ENCODE data around the gene OR7C2. TPM values are rescaled to one million over a fixed set of nuclear protein-coding genes. Genes with fewer than 3 reads are reported as not detected.

The OR7C2 gene
- total and polyA plus RNA-seq, 2 of the 8 experiments (the other 6 are each of a cell fraction or from before 2014, with no cell fraction given): not detected

DNA sequence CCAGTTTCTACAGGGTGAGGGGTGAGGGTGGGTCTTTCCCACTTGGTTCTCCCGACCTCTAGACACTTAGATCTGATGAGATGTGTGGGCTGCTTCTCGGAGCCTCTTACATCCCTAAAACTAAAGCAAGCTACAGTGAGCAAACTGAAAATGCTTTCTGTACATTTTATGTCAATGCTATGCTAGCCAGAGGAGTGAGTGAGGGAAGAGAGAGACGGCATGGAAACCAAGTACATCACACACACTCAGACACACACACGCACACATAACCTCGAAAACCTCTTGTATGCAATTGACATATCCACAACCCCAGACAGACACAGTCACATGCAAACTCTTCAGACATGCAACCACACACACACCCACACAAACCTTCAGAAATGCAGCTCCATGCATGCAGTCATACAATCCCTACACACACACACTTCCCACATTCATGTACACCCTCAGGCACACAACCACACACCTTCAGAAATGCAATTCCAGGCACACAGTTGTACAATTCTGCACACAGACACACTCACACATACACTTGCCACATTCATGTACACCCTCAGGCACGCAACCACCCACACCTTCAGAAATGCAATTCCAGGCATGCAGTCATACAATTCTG, 37.0 kb downstream of the OR7C2 start:
- Histone ChIP-seq H3K14ac (ENCODE audit: insufficient read length) (peak overlapping the region; percentile 52), H3K23ac (ENCODE audit: insufficient read length) (peak overlapping the region; percentile 89), H3K56ac (replicated peaks; ENCODE audit: insufficient read length, low read depth, low read length) (peak overlapping the region; percentile 77), H3K36me3 (ENCODE audit: control insufficient read depth in 2 of 4, insufficient read depth in 4 of 4, low read length in 3 of 4) (no peaks in the 10 kb centered on the region), H3K9ac (replicated peaks in 1 of 4; ENCODE audit: extremely low read depth in 1 of 4, low read depth in 3 of 4, low read length in 3 of 4) (no peak overlapping the region), H2AFZ (ENCODE audit: low read length) (no peak overlapping the region), H3K4me1 (replicated peaks in 1 of 4; ENCODE audit: control insufficient read depth in 3 of 4, insufficient read depth in 4 of 4, low read length in 3 of 4) (peaks cover 0 to 7% (median 3%) of the 10 kb centered on the region in 4 experiments; a peak in 3 of 7 replicates), H3K23me2 (ENCODE audit: low read depth, low read length) (peaks cover 12% of the 10 kb centered on the region), H2AK5ac (ENCODE audit: low read depth, low read length) (no peak overlapping the region; the same call in 1 of the 2 replicates), H2BK120ac (replicated peaks; ENCODE audit: low read depth, low read length) (no peak overlapping the region), H4K5ac (ENCODE audit: insufficient read length, low read depth, low read length) (no peak overlapping the region), H2BK12ac (ENCODE audit: low read depth, low read length) (0 out of 2 replicates have a peak overlapping the region, but pooled peaks have one; percentile 2), H3K79me2 (ENCODE audit: control insufficient read depth in 1 of 2, insufficient read depth in 2 of 2, low read length in 2 of 2) (0 out of 4 replicates have a peak, but pooled peaks cover 0 to 4% of the 10 kb centered on the region in 2 experiments), H3K79me1 (ENCODE audit: low read depth, low read length) (no peaks in the 10 kb centered on the region), H2BK20ac (ENCODE audit: low read length) (no peak overlapping the region), H3K27me3 (replicated peaks in 1 of 4; ENCODE audit: control insufficient read depth in 3 of 4, extremely low read depth in 1 of 4, insufficient read depth in 3 of 4, low read length in 3 of 4) (peaks cover 0 to 7% (median 0%) of the 10 kb centered on the region in 4 experiments; a peak in 3 of 7 replicates), H3K18ac (ENCODE audit: extremely low read depth, low read length) (no peak overlapping the region; the same call in 1 of the 2 replicates), H3K9me3 (ENCODE audit: insufficient read depth in 2 of 2, low read depth in 1 of 2, low read length in 1 of 2) (no peaks in the 10 kb centered on the region), H3K4ac (replicated peaks; ENCODE audit: insufficient read length, low read depth, low read length) (peak overlapping the region; percentile 57), H3K27ac (ENCODE audit: low read depth, low read length) (no peak overlapping the region), H4K91ac (replicated peaks; ENCODE audit: insufficient read length, low read length) (peak overlapping the region; percentile 60), H3K4me3 (ENCODE audit: extremely low read depth in 1 of 4, insufficient read depth in 2 of 4, low read depth in 3 of 4, low read length in 4 of 4) (peak overlapping the region; percentile 69 to 86 (median 76); a peak in 5 of 8 replicates), H4K8ac (ENCODE audit: extremely low read depth, insufficient read depth, low read length) (no peak overlapping the region), H3K4me2 (ENCODE audit: insufficient read depth in 1 of 2, low read depth in 2 of 2, low read length in 2 of 2) (peak overlapping the region; percentile 82 to 93), H4K20me1 (replicated peaks in 1 of 2; ENCODE audit: control insufficient read depth in 1 of 2, insufficient read depth in 2 of 2, low read length in 2 of 2) (peaks cover 0 to 6% of the 10 kb centered on the region in 2 experiments), H2BK5ac (ENCODE audit: low read depth, low read length) (no peak overlapping the region), H2BK15ac (ENCODE audit: low read length) (peak overlapping the region; percentile 92)
- WGBS, 2 experiments (ENCODE audit: extremely low coverage in 1 of 2, insufficient coverage in 1 of 2, insufficient read length in 1 of 2, insufficient replicate concordance in 2 of 2, low coverage in 1 of 2, low lambda C conversion rate in 2 of 2, missing lambda C conversion rate in 1 of 2): 84% methylated on average over 6 of the region's 6 CpGs; no CpG with 5 or more reads in 1 of the 2 experiments
- DNase-seq (ENCODE audit: low read depth in 1 of 2, low spot score in 2 of 2) (no peak), FAIRE-seq (no peak)
- ChIA-PET POLR2A (ENCODE audit: partially characterized antibody) (interaction anchor here (0.6 to 3.2 kb wide), 3 partner anchors 10 to 401 kb away, joined by 3 to 12 read pairs (median 3); partner anchors contain the start of gene AKAP8), CTCF (ENCODE audit: partially characterized antibody) (interaction anchor here (0.7 to 1.5 kb wide), 2 partner anchors 47 to 405 kb away, joined by 3 to 4 read pairs; no protein-coding TSS in a partner anchor)
- no peak for TF ChIP-seq KDM5A (IDR thresholded peaks at IDR 0.05; ENCODE audit: low read length)
- TF ChIP-seq EP300 (IDR thresholded peaks at IDR 0.05; ENCODE audit: borderline replicate concordance in 1 of 2, low read depth in 2 of 2, low read length in 2 of 2): no peak
- TF ChIP-seq SIX5 (IDR thresholded peaks at IDR 0.05; ENCODE audit: low read depth, low read length): no peak
- no peak for TF ChIP-seq SP1 (IDR thresholded peaks at IDR 0.05; ENCODE audit: low read depth, low read length)
- no peak for TF ChIP-seq KDM1A (IDR thresholded peaks at IDR 0.05; ENCODE audit: borderline replicate concordance, low read length)
- TF ChIP-seq GABPA (IDR thresholded peaks at IDR 0.05; ENCODE audit: borderline replicate concordance, insufficient read depth, low read length): no peak
- no peak for TF ChIP-seq JUND (IDR thresholded peaks at IDR 0.05; ENCODE audit: low read length)
- no peak for TF ChIP-seq MAFK (IDR thresholded peaks at IDR 0.05; ENCODE audit: low read depth, low read length)
